HEK293 (cell line): Measurements from ENCODE around the gene ANKRD60.

ENCODE experiments used
- GLIS2 ChIP-seq: fragments of 450-650 bp; formaldehyde crosslinking; IDR thresholded peaks from 2 replicates; pipeline ENCODE4 v1.5.1; 2016; ENCODE audit warnings: missing biosample characterization, missing genetic modification characterization
- RBAK ChIP-seq: fragments of 450-650 bp; formaldehyde crosslinking; IDR thresholded peaks from 2 replicates; pipeline ENCODE4 v1.5.1; 2016; ENCODE audit warnings: missing biosample characterization, missing genetic modification characterization
- ZNF513 ChIP-seq: fragments of 450-650 bp; IDR thresholded peaks from 2 replicates; pipeline ENCODE4 v1.5.1; 2018; ENCODE audit warnings: missing biosample characterization, missing genetic modification characterization
- ZSCAN30 ChIP-seq: fragments of 450-650 bp; IDR thresholded peaks from 2 replicates; pipeline ENCODE4 v1.5.1; 2018; ENCODE audit warnings: missing biosample characterization, mild to moderate bottlenecking, missing genetic modification characterization, moderate library complexity
- TF ChIP-seq, protein P1 (sequence below): fragments of 450-650 bp; formaldehyde crosslinking; IDR thresholded peaks from 2 replicates; pipeline ENCODE4 v1.5.1; 2016; ENCODE audit warnings: missing biosample characterization, missing genetic modification characterization
- TF ChIP-seq, protein P2 (sequence below): fragments of 450-650 bp; formaldehyde crosslinking; IDR thresholded peaks from 2 replicates; pipeline ENCODE4 v1.5.1; 2017; ENCODE audit warnings: missing biosample characterization, mild to moderate bottlenecking, missing genetic modification characterization, moderate library complexity

GRCh38 chr20:58175425-58175824 lies 53.0 kb downstream of the ANKRD60 start:
- TF ChIP-seq ZSCAN30 (tag by site-specific recombination), result no peak
- TF ChIP-seq, protein P1, sequence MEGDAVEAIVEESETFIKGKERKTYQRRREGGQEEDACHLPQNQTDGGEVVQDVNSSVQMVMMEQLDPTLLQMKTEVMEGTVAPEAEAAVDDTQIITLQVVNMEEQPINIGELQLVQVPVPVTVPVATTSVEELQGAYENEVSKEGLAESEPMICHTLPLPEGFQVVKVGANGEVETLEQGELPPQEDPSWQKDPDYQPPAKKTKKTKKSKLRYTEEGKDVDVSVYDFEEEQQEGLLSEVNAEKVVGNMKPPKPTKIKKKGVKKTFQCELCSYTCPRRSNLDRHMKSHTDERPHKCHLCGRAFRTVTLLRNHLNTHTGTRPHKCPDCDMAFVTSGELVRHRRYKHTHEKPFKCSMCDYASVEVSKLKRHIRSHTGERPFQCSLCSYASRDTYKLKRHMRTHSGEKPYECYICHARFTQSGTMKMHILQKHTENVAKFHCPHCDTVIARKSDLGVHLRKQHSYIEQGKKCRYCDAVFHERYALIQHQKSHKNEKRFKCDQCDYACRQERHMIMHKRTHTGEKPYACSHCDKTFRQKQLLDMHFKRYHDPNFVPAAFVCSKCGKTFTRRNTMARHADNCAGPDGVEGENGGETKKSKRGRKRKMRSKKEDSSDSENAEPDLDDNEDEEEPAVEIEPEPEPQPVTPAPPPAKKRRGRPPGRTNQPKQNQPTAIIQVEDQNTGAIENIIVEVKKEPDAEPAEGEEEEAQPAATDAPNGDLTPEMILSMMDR, result no peak
- no peak for TF ChIP-seq ZNF513
- TF ChIP-seq RBAK (tag by site-specific recombination), result no peak
- no peak for TF ChIP-seq GLIS2 (tag by site-specific recombination)
- TF ChIP-seq, protein P2, sequence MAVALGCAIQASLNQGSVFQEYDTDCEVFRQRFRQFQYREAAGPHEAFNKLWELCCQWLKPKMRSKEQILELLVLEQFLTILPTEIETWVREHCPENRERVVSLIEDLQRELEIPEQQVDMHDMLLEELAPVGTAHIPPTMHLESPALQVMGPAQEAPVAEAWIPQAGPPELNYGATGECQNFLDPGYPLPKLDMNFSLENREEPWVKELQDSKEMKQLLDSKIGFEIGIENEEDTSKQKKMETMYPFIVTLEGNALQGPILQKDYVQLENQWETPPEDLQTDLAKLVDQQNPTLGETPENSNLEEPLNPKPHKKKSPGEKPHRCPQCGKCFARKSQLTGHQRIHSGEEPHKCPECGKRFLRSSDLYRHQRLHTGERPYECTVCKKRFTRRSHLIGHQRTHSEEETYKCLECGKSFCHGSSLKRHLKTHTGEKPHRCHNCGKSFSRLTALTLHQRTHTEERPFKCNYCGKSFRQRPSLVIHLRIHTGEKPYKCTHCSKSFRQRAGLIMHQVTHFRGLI, result no peak
